ENCODE data around the gene TMEM72. TPM values are rescaled to one million over a fixed set of nuclear protein-coding genes. Genes with fewer than 3 reads are reported as not detected.

TMEM72 gene
- total RNA-seq, 1 experiment from 2014 or later = not detected

DNA sequence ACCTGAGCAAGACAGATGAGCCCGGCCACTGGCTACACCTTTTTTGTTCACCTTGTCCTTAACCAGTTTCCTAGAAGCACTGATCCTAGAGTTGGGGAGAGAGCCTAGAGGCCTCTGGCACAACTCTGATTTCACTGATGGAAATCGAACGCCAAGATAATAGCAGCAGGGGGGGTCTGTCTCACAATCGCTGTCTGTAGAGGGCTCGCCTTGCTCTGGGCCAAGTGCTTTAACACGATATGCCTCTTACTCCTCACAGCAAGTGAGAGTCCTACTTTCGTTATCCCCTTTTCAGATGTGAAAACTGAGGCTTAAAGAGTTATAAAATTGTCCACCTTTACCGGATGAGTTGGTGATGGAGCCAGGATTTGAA is 48.9 kb downstream of the TMEM72 start:
- no peak overlapping the region for H3K27ac ChIP-seq (ENCODE audit: low read length)
- H3K9me2 ChIP-seq (replicated peaks; ENCODE audit: insufficient read depth, low read length) = no peaks in the 10 kb centered on the region
- no peaks in the 10 kb centered on the region; the same call in 1 of the 2 replicates for H3K27me3 ChIP-seq (ENCODE audit: low read length)
- H3K4me2 ChIP-seq (ENCODE audit: low read depth, low read length, poor library complexity, severe bottlenecking) = peak overlapping the region; percentile 81
- H3K9me3 ChIP-seq (ENCODE audit: low read length) = no peaks in the 10 kb centered on the region
- peaks cover 62% of the 10 kb centered on the region for H3K4me1 ChIP-seq (ENCODE audit: low read length)
- DNase-seq = no peak
- H3K4me3 ChIP-seq (ENCODE audit: low read length) = peak overlapping the region; percentile 79
- peaks cover 4% of the 10 kb centered on the region; the same call in 1 of the 2 replicates for H4K20me1 ChIP-seq (ENCODE audit: insufficient read depth, low read depth, low read length)
- peaks cover 3% of the 10 kb centered on the region; the same call in 1 of the 2 replicates for H3K36me3 ChIP-seq (ENCODE audit: insufficient read depth, low read length)
- H3K9ac ChIP-seq (ENCODE audit: low read length) = peak overlapping the region; percentile 39; the same call in 1 of the 2 replicates
- no peak overlapping the region for H2AFZ ChIP-seq (ENCODE audit: low read length)
- peaks cover 4% of the 10 kb centered on the region; the same call in 1 of the 2 replicates for H3K79me2 ChIP-seq (ENCODE audit: low read length)

- Histone ChIP-seq H3K9ac (ENCODE audit: low read length) (0 out of 2 replicates have a peak overlapping the region, but pooled peaks have one; percentile 12), H2AFZ (ENCODE audit: low read length) (no peak overlapping the region), H3K27me3 (ENCODE audit: low read length) (no peaks in the 10 kb centered on the region; the same call in 1 of the 2 replicates), H3K4me1 (ENCODE audit: low read length) (peaks cover 68% of the 10 kb centered on the region), H3K9me3 (ENCODE audit: low read length) (no peaks in the 10 kb centered on the region), H3K4me2 (ENCODE audit: low read depth, low read length, poor library complexity, severe bottlenecking) (no peak overlapping the region), H3K4me3 (ENCODE audit: low read length) (no peak overlapping the region), H3K79me2 (ENCODE audit: low read length) (peaks cover 4% of the 10 kb centered on the region; the same call in 1 of the 2 replicates), H4K20me1 (ENCODE audit: insufficient read depth, low read depth, low read length) (peaks cover 4% of the 10 kb centered on the region; the same call in 1 of the 2 replicates), H3K27ac (ENCODE audit: low read length) (no peak overlapping the region), H3K9me2 (replicated peaks; ENCODE audit: insufficient read depth, low read length) (no peaks in the 10 kb centered on the region), H3K36me3 (ENCODE audit: insufficient read depth, low read length) (no peaks in the 10 kb centered on the region; the same call in 1 of the 2 replicates)
- DNase-seq = no peak
These were observed 49.5 kb downstream of the TMEM72 start for GRCh38 chr10:44960482-44961229.

DNA sequence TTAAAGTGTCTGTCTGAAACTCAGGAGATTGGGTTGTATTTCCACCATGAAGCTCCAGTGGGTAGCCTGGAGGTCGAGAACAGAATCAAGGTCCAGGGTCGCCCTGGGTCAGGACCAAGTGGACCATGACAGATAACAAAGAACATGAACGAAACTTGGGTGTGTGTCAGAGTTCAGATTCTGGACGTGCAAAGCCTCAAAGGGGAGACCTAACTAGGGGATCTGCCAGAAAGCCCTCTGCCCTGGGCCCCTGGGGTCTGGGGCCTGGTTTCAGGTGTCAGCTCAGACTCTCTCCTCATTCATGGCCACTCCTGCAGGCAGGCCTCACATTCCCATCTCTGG is 50.1 kb downstream of the TMEM72 start:
- 0 out of 2 replicates have a peak overlapping the region, but pooled peaks have one; percentile 12 for H3K9ac ChIP-seq (ENCODE audit: low read length)
- H3K9me3 ChIP-seq (ENCODE audit: low read length) = no peaks in the 10 kb centered on the region
- no peaks in the 10 kb centered on the region; the same call in 1 of the 2 replicates for H3K27me3 ChIP-seq (ENCODE audit: low read length)
- no peaks in the 10 kb centered on the region for H3K9me2 ChIP-seq (replicated peaks; ENCODE audit: insufficient read depth, low read length)
- peaks cover 4% of the 10 kb centered on the region; the same call in 1 of the 2 replicates for H3K79me2 ChIP-seq (ENCODE audit: low read length)
- H3K4me2 ChIP-seq (ENCODE audit: low read depth, low read length, poor library complexity, severe bottlenecking) = no peak overlapping the region
- H3K4me1 ChIP-seq (ENCODE audit: low read length) = peaks cover 73% of the 10 kb centered on the region
- no peak overlapping the region for H2AFZ ChIP-seq (ENCODE audit: low read length)
- H4K20me1 ChIP-seq (ENCODE audit: insufficient read depth, low read depth, low read length) = peaks cover 4% of the 10 kb centered on the region; the same call in 1 of the 2 replicates
- no peak for DNase-seq
- no peaks in the 10 kb centered on the region; the same call in 1 of the 2 replicates for H3K36me3 ChIP-seq (ENCODE audit: insufficient read depth, low read length)
- H3K27ac ChIP-seq (ENCODE audit: low read length) = no peak overlapping the region
- H3K4me3 ChIP-seq (ENCODE audit: low read length) = no peak overlapping the region

DNA sequence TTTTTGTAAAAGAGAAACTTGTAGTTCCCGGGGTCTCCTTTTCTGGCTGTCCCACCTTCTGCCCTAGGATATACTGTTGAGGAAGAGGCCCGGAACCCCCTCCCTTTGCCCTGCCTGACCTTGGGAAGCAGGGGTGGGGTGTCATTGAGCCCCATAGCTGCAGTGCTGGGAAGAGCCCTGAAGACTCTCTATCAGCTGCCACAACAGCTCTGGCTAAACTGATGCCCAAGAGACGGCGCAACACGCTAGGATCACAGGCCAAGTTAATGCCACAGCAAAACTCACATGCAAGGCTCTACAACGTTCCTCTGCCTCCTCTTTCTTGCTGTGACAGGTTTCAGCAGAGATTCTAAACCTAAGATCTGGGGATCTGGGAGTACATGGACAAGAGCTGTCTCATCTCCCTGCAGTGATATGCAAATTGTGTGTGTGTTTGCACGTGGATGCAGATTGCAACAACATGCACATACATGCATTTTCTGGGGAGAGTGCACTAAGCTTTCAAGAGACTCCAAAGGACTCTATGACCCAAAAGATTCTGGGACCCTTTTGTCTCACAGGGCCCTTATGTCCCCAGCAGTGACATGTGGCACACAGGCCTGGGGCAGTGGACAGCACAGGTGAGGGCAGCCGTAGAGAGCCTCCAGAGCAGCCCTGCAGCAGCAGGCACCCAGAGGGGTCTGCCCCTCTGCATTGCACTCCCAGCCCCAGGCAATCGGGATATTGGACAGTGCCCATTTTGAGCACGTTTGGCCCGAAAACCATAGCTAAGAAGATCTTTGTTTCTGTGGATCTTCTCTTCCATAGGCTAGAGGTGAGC is 51.0 kb downstream of the TMEM72 start:
- Histone ChIP-seq H3K4me2 (ENCODE audit: low read depth, low read length, poor library complexity, severe bottlenecking) (no peak overlapping the region), H3K9me2 (replicated peaks; ENCODE audit: insufficient read depth, low read length) (no peaks in the 10 kb centered on the region), H3K36me3 (ENCODE audit: insufficient read depth, low read length) (no peaks in the 10 kb centered on the region; the same call in 1 of the 2 replicates), H3K27me3 (ENCODE audit: low read length) (no peaks in the 10 kb centered on the region; the same call in 1 of the 2 replicates), H3K9me3 (ENCODE audit: low read length) (no peaks in the 10 kb centered on the region), H4K20me1 (ENCODE audit: insufficient read depth, low read depth, low read length) (peaks cover 4% of the 10 kb centered on the region; the same call in 1 of the 2 replicates), H3K27ac (ENCODE audit: low read length) (no peak overlapping the region), H3K4me1 (ENCODE audit: low read length) (peaks cover 80% of the 10 kb centered on the region), H3K9ac (ENCODE audit: low read length) (no peak overlapping the region), H3K79me2 (ENCODE audit: low read length) (peaks cover 4% of the 10 kb centered on the region; the same call in 1 of the 2 replicates), H3K4me3 (ENCODE audit: low read length) (no peak overlapping the region), H2AFZ (ENCODE audit: low read length) (no peak overlapping the region)
- no peak for DNase-seq

GRCh38 chr10:44962870-44963738 is 52.0 kb downstream of the TMEM72 start:
- Histone ChIP-seq H3K36me3 (ENCODE audit: insufficient read depth, low read length) (no peaks in the 10 kb centered on the region), H3K9me2 (replicated peaks; ENCODE audit: insufficient read depth, low read length) (no peaks in the 10 kb centered on the region), H3K4me3 (ENCODE audit: low read length) (peak overlapping the region; percentile 29), H3K27ac (ENCODE audit: low read length) (peak overlapping the region; percentile 76), H2AFZ (ENCODE audit: low read length) (peak overlapping the region; percentile 74; the same call in 1 of the 2 replicates), H3K27me3 (ENCODE audit: low read length) (no peaks in the 10 kb centered on the region), H3K9ac (ENCODE audit: low read length) (peak overlapping the region; percentile 56), H3K4me2 (ENCODE audit: low read depth, low read length, poor library complexity, severe bottlenecking) (peak overlapping the region; percentile 62), H3K4me1 (ENCODE audit: low read length) (peaks cover 87% of the 10 kb centered on the region), H3K9me3 (ENCODE audit: low read length) (no peaks in the 10 kb centered on the region), H4K20me1 (ENCODE audit: insufficient read depth, low read depth, low read length) (no peaks in the 10 kb centered on the region), H3K79me2 (ENCODE audit: low read length) (peaks cover 3% of the 10 kb centered on the region; the same call in 1 of the 2 replicates)
- peak; percentile 72 for DNase-seq

DNA sequence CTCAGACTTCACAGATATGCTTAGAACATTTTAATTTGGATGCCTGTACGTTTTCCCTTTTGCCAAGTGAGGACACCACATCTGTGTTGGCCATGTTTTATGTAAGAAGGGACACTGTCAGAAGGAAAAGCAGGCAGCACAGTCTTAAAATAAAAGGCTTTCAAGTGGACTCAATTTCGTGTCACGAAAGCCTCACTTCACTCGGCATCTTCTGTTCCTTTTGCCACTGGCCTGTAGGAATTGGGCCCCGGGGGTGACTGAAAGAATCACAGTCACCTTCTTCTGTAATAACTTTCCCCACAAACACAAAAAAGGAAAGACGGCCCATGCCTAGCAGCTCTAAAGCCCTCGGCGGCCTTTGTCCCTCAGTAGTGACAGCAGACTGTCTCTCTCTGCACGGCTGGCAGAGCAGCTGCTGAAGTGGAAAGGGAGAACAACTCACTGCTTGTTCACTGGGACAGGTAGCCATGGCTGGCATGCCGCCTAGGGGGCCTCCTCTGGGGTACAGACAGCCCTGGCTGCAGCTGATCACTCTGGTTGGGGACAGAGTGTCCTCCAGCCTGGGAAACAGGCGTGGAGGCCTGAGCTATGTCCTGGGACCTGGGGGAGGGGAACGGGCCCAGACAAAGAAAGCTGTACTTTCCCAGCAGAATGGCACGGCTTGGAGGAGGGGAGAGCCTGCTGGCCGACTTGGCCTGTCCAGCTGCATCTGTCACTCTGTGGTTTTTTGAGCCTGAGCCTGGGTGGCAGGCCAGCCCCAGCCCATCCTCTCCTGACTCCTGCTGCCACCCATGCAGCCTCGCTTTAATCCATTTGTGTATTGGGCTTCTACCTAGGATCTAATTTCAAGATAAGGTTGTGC is 52.9 kb downstream of the TMEM72 start:
- Histone ChIP-seq H3K9me2 (replicated peaks; ENCODE audit: insufficient read depth, low read length) (no peaks in the 10 kb centered on the region), H3K4me3 (ENCODE audit: low read length) (peak overlapping the region; percentile 29), H3K9me3 (ENCODE audit: low read length) (no peaks in the 10 kb centered on the region), H3K79me2 (ENCODE audit: low read length) (no peaks in the 10 kb centered on the region), H2AFZ (ENCODE audit: low read length) (peak overlapping the region; percentile 74), H3K27ac (ENCODE audit: low read length) (peak overlapping the region; percentile 76), H3K9ac (ENCODE audit: low read length) (peak overlapping the region; percentile 56), H3K4me1 (ENCODE audit: low read length) (peaks cover 84% of the 10 kb centered on the region), H4K20me1 (ENCODE audit: insufficient read depth, low read depth, low read length) (no peaks in the 10 kb centered on the region), H3K36me3 (ENCODE audit: insufficient read depth, low read length) (no peaks in the 10 kb centered on the region), H3K27me3 (ENCODE audit: low read length) (no peaks in the 10 kb centered on the region), H3K4me2 (ENCODE audit: low read depth, low read length, poor library complexity, severe bottlenecking) (peak overlapping the region; percentile 62)
- peak; percentile 72 for DNase-seq

DNA sequence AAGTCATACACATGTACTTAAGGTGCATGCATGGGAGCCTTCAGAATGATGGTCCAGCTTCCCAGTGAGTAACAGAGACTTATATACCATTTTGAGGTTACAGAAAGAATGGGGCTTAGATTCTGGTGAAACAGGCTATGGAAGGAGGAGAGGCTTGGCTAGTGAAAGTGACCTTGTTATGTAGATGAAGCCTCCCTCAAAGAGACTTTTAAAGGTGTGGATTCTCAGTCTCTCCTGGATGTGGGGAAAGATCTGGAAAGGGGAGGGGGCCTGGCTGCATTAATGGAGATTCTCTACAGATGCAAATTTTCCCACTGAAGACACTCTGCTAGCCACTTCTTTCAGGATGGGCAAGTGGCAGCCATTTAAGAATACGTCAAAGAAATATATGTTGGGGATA is 54.0 kb downstream of the TMEM72 start:
- no peaks in the 10 kb centered on the region for H3K9me2 ChIP-seq (replicated peaks; ENCODE audit: insufficient read depth, low read length)
- peak overlapping the region; percentile 76 for H3K27ac ChIP-seq (ENCODE audit: low read length)
- peak overlapping the region; percentile 56; the same call in 1 of the 2 replicates for H3K9ac ChIP-seq (ENCODE audit: low read length)
- no peaks in the 10 kb centered on the region for H4K20me1 ChIP-seq (ENCODE audit: insufficient read depth, low read depth, low read length)
- no peaks in the 10 kb centered on the region for H3K36me3 ChIP-seq (ENCODE audit: insufficient read depth, low read length)
- H3K9me3 ChIP-seq (ENCODE audit: low read length) = no peaks in the 10 kb centered on the region
- no peaks in the 10 kb centered on the region for H3K27me3 ChIP-seq (ENCODE audit: low read length)
- H3K4me3 ChIP-seq (ENCODE audit: low read length) = no peak overlapping the region
- no peak for DNase-seq
- H3K4me2 ChIP-seq (ENCODE audit: low read depth, low read length, poor library complexity, severe bottlenecking) = peak overlapping the region; percentile 62
- H2AFZ ChIP-seq (ENCODE audit: low read length) = peak overlapping the region; percentile 57; the same call in 1 of the 2 replicates
- H3K79me2 ChIP-seq (ENCODE audit: low read length) = no peaks in the 10 kb centered on the region
- H3K4me1 ChIP-seq (ENCODE audit: low read length) = peaks cover 79% of the 10 kb centered on the region

All from Karpas-422 (cell line).